Heart left ventricle (tissue), 16 donors: Measurements from ENCODE around the gene NAALADL2. TPM values are rescaled to one million over a fixed set of nuclear protein-coding genes. Genes with fewer than 3 reads are reported as not detected.

ENCODE experiments used
- ATAC-seq, 4 donors: fragments of 200-7000 bp; cut with Tn5 transposase; one replicate each; pipeline ENCODE4 v1.9.1; 2020 to 2022; ENCODE audit warnings: moderate library complexity in 4 of 4, mild to moderate bottlenecking in 3 of 4, moderate number of reproducible peaks in 1 of 4
- DNase-seq, 5 donors: peaks; one replicate each; pipeline ENCODE4 v3.0.0-alpha.2; 2020
- H3K27ac ChIP-seq, 12 donors: fragments of 200-600 bp; sonication (generic) in 4 of 12; one replicate each; pipeline versions ENCODE4 v1.5.0 to v1.8.0; 2016 to 2022; ENCODE audit warnings: mild to moderate bottlenecking in 2 of 12
- H3K27me3 ChIP-seq, 9 donors: fragments of 200-600 bp; sonication (generic) in 2 of 9; one replicate each; pipeline versions ENCODE4 v1.5.1 to v1.8.0; 2016 to 2022; ENCODE audit warnings: mild to moderate bottlenecking in 3 of 9
- H3K36me3 ChIP-seq, 9 donors: fragments of 200-600 bp; sonication (generic) in 2 of 9; one replicate each; pipeline versions ENCODE4 v1.5.0 to v1.8.0; 2018 to 2022; ENCODE audit warnings: mild to moderate bottlenecking in 2 of 9
- H3K4me1 ChIP-seq, 12 donors: fragments of 200-600 bp; sonication (generic) in 4 of 12; one replicate each; pipeline versions ENCODE4 v1.5.0 to v1.8.0; 2016 to 2022; ENCODE audit warnings: mild to moderate bottlenecking in 3 of 12
- H3K4me3 ChIP-seq, 12 donors: fragments of 200-600 bp; sonication (generic) in 4 of 12; one replicate each; pipeline versions ENCODE4 v1.5.0 to v1.8.0; 2017 to 2022; ENCODE audit warnings: mild to moderate bottlenecking in 9 of 12, moderate library complexity in 4 of 12
- H3K9me3 ChIP-seq, 12 donors: fragments of 200-600 bp; sonication (generic) in 4 of 12; one replicate each; pipeline versions ENCODE4 v1.5.0 to v1.8.0; 2016 to 2022; ENCODE audit warnings: mild to moderate bottlenecking in 1 of 12
- CTCF ChIP-seq, 12 donors: fragments of 200-600 bp; sonication (generic) in 4 of 12; IDR thresholded peaks; one replicate each; pipeline versions ENCODE4 v1.5.0 to v1.8.0; 2018 to 2022; ENCODE audit warnings: antibody characterized with exemption in 12 of 12, mild to moderate bottlenecking in 5 of 12
- POLR2A ChIP-seq, 2 donors: fragments of 450-650 bp; IDR thresholded peaks; one replicate each; pipeline ENCODE4 v1.6.1; 2017; ENCODE audit warnings: antibody characterized with exemption in 2 of 2, mild to moderate bottlenecking in 2 of 2, moderate library complexity in 2 of 2
- WGBS, 4 donors: extraction: QIAGEN DNeasy Blood & Tissue Kit in 2 of 4; methylation state at CpG; one replicate each; pipeline versions ENCODE4 v1.1.5 to v1.1.7; 2013 to 2018; 5-methylcytosine and 5-hydroxymethylcytosine counted together
- intact Hi-C, 10 donors: fragments of 100-400 bp; cut with DNase I; formaldehyde crosslinking; loops; one replicate each; pipeline versions ENCODE4 v1.11.1 to v1.14.2; 2022
- polyA plus RNA-seq, 2 donors: library from polyadenylated mRNA; stranded (reverse); fragments of 200-250 nt; gene quantifications; one replicate each; pipeline ENCODE4 v1.2.3, GENCODE V29; 2013
- total RNA-seq, 9 donors: library from RNA; depleted of rRNA in 2 of 9; stranded (reverse); fragments of >200 nt in 2 of 9; fragmentation: NEBNext Ultra II Directional in 3 of 9; extraction: Animal tissue kit (Norgen Biotek cat#: 25700) in 3 of 9; gene quantifications; one replicate each; pipeline versions ENCODE4 v1.1.0 to v1.2.4, GENCODE V29; 2016 to 2023
- donor health status: ischemic (EF 13 %, LVEDD 7.1; RV severe dilation, severe dysfunction).
- donor health status: healthy with polysubstance abuse.
- donor health status: DM: no; HTN: yes; CAD: no.
- donor health status: DM: no; HTN: no; CAD: no.
- donor health status: ischemic (EF 25% LVEDD 6.9; RV normal size, moderate dysfunction).
- donor health status: ischemic (EF 25% LVEDD 5.7; RV mildly dilated, moderate dysfunction).
- donor health status: healthy.
- donor health status: DM: yes; HTN: yes; CAD: no.
- donor health status: ischemic (EF 35%, LVEDD 5.7; RV mildly dilated, moderate dysfunction).
- donor health status: nonischemic (EF 11% LVEDD 7.7; RV severe dilation, severe dysfunction).
- donor health status: DM: yes; HTN: yes; CAD: no.
- donor health status: PGD.
- donor health status: ischemic (EF 29% LVEDD 5.4; RV normal size, mild dysfunction).
- donor health status: nonischemic (EF 23%, LVEDD 6.1; RV moderate dilation, normal function).

The NAALADL2 gene
- total and polyA plus RNA-seq, 11 donors: 0.23 to 8.5 (median 3.0) TPM

DNA sequence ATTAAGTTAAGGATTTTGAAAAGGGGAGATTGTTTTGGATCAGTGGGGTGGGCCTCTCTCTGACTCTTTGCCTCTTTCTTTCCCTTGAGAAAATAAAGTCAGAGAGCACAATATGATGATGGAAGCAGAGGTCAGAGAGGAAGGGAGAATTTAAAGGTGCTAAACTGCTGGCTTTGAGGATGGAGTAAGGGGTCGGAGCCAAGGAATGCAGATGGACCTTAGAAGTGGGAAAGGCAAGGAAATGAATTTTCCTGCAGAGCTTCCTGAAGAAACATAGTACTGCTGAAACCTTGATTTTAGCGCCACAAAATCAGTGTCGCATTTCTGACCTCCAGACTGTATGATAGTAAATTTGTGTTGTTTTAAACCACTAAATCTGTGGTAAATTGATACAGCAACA is 317.4 kb downstream of the NAALADL2 start:
- DNase-seq: no peak
- no peak for ATAC-seq
- no peaks in the 10 kb centered on the region for H3K27me3 ChIP-seq
- H3K27ac ChIP-seq: no peak overlapping the region
- no peak overlapping the region for H3K4me3 ChIP-seq
- intact Hi-C loops: no loop called here
- WGBS, 4 donors: 59 to 67% (median 63%) methylated on average over 3 of the region's 3 CpGs
- H3K9me3 ChIP-seq: no peaks in the 10 kb centered on the region
- H3K4me1 ChIP-seq: no peaks in the 10 kb centered on the region
- H3K36me3 ChIP-seq: no peaks in the 10 kb centered on the region
- TF ChIP-seq CTCF (IDR thresholded peaks at IDR 0.05) (no peak), POLR2A (IDR thresholded peaks at IDR 0.05) (no peak)

DNA sequence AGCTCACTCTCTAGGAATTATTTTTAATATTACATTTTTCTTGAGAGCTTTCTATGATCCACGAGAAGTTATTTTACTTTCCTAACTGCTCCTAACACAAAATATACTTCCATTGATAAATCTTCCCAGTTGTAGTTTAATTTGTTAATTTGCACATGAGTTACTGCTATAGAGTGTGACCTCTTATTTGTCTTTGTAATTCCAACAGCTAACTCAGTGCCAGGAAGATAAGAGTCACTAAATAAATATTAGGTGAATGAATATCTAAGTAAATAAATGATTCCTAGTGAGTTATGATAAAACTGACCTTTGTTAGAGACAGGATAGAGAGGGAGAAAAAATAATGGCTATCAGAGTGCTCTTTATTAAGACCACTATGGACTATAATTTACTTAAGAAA is 319.9 kb downstream of the NAALADL2 start:
- no peak for ATAC-seq
- no peak overlapping the region for H3K27ac ChIP-seq
- WGBS, 4 donors: 65 to 90% (median 76%) methylated on average over 1 of the region's 1 CpG
- no peaks in the 10 kb centered on the region for H3K4me1 ChIP-seq
- no peak overlapping the region for H3K4me3 ChIP-seq
- DNase-seq: no peak
- H3K27me3 ChIP-seq: no peaks in the 10 kb centered on the region
- intact Hi-C loops: no loop called here
- H3K9me3 ChIP-seq: no peaks in the 10 kb centered on the region
- TF ChIP-seq POLR2A (IDR thresholded peaks at IDR 0.05) (no peak), CTCF (IDR thresholded peaks at IDR 0.05) (no peak)
- H3K36me3 ChIP-seq: no peaks in the 10 kb centered on the region

GRCh38 chr3:175184392-175184791 is 325.3 kb downstream of the NAALADL2 start:
- Histone ChIP-seq H3K4me3 (no peak overlapping the region), H3K4me1 (no peaks in the 10 kb centered on the region), H3K9me3 (peaks cover 0 to 6% (median 0%) of the 10 kb centered on the region in 12 donors), H3K27me3 (no peaks in the 10 kb centered on the region), H3K36me3 (no peaks in the 10 kb centered on the region), H3K27ac (no peak overlapping the region)
- intact Hi-C loops: no loop called here
- DNase-seq: no peak
- ATAC-seq: no peak
- TF ChIP-seq POLR2A (IDR thresholded peaks at IDR 0.05) (no peak), CTCF (IDR thresholded peaks at IDR 0.05) (no peak)
- WGBS, 4 donors: 89 to 94% (median 93%) methylated on average over 3 of the region's 3 CpGs

GRCh38 chr3:175185903-175186302 is 326.8 kb downstream of the NAALADL2 start:
- H3K4me3 ChIP-seq: no peak overlapping the region
- intact Hi-C loops: no loop called here
- no peak for ATAC-seq
- H3K27ac ChIP-seq: no peak overlapping the region
- no peaks in the 10 kb centered on the region for H3K36me3 ChIP-seq
- WGBS, 4 donors: 85 to 91% (median 87%) methylated on average over 1 of the region's 1 CpG
- H3K4me1 ChIP-seq: no peaks in the 10 kb centered on the region
- H3K27me3 ChIP-seq: no peaks in the 10 kb centered on the region
- DNase-seq: no peak
- TF ChIP-seq POLR2A (IDR thresholded peaks at IDR 0.05) (no peak), CTCF (IDR thresholded peaks at IDR 0.05) (no peak)
- H3K9me3 ChIP-seq: peaks cover 0 to 9% (median 0%) of the 10 kb centered on the region in 12 donors
